ENCODE data around the gene SPTLC2. TPM values are rescaled to one million over a fixed set of nuclear protein-coding genes. Genes with fewer than 3 reads are reported as not detected.
A peak's percentile ranks its signal among the peaks of the same experiment; 100 is the strongest.

Gene SPTLC2
- total RNA-seq, 1 donor from 2014 or later = 46.1 TPM

DNA sequence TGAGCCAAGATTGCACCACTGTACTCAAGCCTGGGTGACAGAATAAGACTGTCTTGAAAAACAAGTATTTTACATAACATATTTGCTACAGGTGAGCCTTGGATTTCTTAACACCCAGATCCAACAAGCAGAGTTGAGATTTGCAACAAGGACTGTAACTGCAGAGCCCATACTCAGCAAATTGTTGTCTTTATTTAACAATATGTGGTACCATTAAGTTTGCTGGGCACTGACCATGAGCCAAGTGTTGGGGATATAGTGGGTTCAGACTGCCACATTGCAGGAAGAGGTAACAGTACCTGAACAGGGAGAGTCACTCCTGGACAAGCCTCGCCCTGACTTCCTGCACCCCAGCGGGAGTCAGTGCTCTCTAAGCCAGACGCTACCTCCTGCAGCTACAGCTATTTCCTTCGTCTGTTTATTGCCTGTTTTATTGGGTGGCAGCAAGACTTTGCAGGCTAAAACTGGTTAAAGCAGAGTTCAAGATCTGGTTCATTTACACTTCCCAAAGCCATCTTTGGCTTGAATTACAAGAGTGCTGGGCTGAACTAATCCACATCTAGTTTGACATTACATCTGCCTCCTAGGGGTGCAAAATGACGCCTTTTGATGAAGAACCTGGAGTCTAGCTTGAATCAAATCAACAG, 146.1 kb downstream of the SPTLC2 start:
- ATAC-seq = no peak
- no peak for DNase-seq
- H3K9me3 ChIP-seq = no peaks in the 10 kb centered on the region
- H3K27me3 ChIP-seq (ENCODE audit: low read depth) = no peaks in the 10 kb centered on the region
- H3K36me3 ChIP-seq = peaks cover 52% of the 10 kb centered on the region
- no peak overlapping the region for H3K4me3 ChIP-seq
- intact Hi-C loops (cut with DNase I) = no loop called here
- H3K27ac ChIP-seq = no peak overlapping the region
- H3K4me1 ChIP-seq = no peaks in the 10 kb centered on the region
- TF ChIP-seq, protein P1, sequence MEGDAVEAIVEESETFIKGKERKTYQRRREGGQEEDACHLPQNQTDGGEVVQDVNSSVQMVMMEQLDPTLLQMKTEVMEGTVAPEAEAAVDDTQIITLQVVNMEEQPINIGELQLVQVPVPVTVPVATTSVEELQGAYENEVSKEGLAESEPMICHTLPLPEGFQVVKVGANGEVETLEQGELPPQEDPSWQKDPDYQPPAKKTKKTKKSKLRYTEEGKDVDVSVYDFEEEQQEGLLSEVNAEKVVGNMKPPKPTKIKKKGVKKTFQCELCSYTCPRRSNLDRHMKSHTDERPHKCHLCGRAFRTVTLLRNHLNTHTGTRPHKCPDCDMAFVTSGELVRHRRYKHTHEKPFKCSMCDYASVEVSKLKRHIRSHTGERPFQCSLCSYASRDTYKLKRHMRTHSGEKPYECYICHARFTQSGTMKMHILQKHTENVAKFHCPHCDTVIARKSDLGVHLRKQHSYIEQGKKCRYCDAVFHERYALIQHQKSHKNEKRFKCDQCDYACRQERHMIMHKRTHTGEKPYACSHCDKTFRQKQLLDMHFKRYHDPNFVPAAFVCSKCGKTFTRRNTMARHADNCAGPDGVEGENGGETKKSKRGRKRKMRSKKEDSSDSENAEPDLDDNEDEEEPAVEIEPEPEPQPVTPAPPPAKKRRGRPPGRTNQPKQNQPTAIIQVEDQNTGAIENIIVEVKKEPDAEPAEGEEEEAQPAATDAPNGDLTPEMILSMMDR (IDR thresholded peaks at IDR 0.05) = no peak

DNA sequence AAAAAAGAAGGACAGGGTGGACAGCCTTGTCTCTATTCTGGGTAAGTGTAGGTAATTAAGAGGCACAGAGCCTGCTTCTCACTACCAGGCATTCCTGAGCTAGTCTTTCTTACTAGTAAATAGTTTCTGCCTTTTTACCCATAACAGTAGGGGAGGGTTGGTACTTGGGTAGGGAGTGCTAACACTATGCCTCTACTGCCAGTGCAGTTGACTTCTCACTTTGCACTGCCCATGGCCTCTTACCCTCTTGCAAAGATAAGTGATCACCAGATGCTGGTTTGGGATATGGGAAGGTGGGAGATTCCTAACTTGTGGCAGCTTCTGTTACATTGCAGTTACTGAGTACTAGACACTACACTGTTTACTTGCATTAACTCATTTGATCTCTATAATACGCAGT, 146.9 kb downstream of the SPTLC2 start:
- Histone ChIP-seq H3K9me3 (no peaks in the 10 kb centered on the region), H3K36me3 (peaks cover 60% of the 10 kb centered on the region), H3K27ac (no peak overlapping the region), H3K4me1 (no peaks in the 10 kb centered on the region), H3K27me3 (ENCODE audit: low read depth) (no peaks in the 10 kb centered on the region), H3K4me3 (no peak overlapping the region)
- intact Hi-C loops (cut with DNase I) = no loop called here
- TF ChIP-seq, protein P1 (IDR thresholded peaks at IDR 0.05) = no peak
- ATAC-seq = no peak
- DNase-seq = no peak

DNA sequence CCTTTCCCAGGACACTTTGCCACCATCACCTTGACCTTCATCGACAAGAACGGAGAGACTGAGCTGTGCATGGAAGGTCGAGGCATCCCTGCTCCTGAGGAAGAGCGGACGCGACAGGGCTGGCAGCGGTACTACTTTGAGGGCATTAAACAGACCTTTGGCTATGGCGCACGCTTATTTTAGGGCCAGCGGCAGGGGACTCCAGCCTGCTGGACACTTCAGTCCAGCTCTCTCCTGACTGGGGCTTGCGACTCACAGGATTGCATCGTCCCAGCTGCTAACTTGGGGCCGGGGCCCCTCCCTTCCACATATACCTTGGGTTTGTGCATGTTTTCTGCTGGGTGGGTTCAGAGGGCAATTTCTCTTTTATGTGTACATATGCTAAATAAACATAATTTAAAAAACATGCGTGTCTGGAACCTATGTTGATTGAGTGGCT, 147.4 kb downstream of the SPTLC2 start:
- no peaks in the 10 kb centered on the region for H3K9me3 ChIP-seq
- no peak overlapping the region for H3K4me3 ChIP-seq
- DNase-seq (no peak), ATAC-seq (no peak)
- H3K27ac ChIP-seq = no peak overlapping the region
- TF ChIP-seq, protein P1 (IDR thresholded peaks at IDR 0.05) = no peak
- H3K36me3 ChIP-seq = peaks cover 65% of the 10 kb centered on the region
- H3K4me1 ChIP-seq = no peaks in the 10 kb centered on the region
- intact Hi-C loops (cut with DNase I) = no loop called here
- no peaks in the 10 kb centered on the region for H3K27me3 ChIP-seq (ENCODE audit: low read depth)

DNA sequence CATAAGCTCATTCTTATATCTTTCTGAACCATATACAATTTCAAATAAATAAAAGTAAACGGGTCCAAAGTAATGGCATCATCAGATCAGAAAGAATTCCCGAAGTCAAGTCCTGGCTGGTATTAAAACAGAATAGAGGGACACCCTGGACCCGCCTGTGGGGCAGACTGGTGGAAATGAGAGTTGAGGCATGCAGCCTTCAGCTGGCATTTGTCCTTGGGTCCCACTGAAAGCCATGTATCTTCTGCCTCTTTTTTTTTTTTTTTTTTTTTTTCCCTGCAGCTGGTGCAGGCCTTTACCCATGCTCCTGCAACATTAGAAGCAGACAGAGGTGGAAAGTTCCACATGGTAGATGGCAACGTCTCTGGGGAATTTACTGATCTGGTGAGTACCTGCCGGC, 148.6 kb downstream of the SPTLC2 start:
- H3K4me3 ChIP-seq = no peak overlapping the region
- H3K27me3 ChIP-seq (ENCODE audit: low read depth) = no peaks in the 10 kb centered on the region
- no peak overlapping the region for H3K27ac ChIP-seq
- peaks cover 78% of the 10 kb centered on the region for H3K36me3 ChIP-seq
- intact Hi-C loops (cut with DNase I) = no loop called here
- TF ChIP-seq, protein P1 (IDR thresholded peaks at IDR 0.05) = no peak
- no peak for ATAC-seq
- no peaks in the 10 kb centered on the region for H3K9me3 ChIP-seq
- no peak for DNase-seq
- no peaks in the 10 kb centered on the region for H3K4me1 ChIP-seq

GRCh38 chr14:77459072-77459723, 157.2 kb downstream of the SPTLC2 start:
- peak overlapping the region; percentile 92 for H3K4me3 ChIP-seq
- H3K27me3 ChIP-seq (ENCODE audit: low read depth) = no peaks in the 10 kb centered on the region
- DNase-seq (no peak), ATAC-seq (no peak)
- peaks cover 27% of the 10 kb centered on the region for H3K4me1 ChIP-seq
- no peak overlapping the region for H3K27ac ChIP-seq
- TF ChIP-seq, protein P1 (IDR thresholded peaks at IDR 0.05) = peak; percentile 53
- H3K36me3 ChIP-seq = peaks cover 49% of the 10 kb centered on the region
- intact Hi-C loops (cut with DNase I) = no loop called here
- H3K9me3 ChIP-seq = no peaks in the 10 kb centered on the region

Data from lower lobe of right lung (tissue), 2 donors.